Chondrocyte (in vitro differentiated cells): Measurements from ENCODE around the gene OR8S1. TPM values are rescaled to one million over a fixed set of nuclear protein-coding genes. Genes with fewer than 3 reads are reported as not detected.
"Not testable (repeated sequence)": the region's sequence is repeated elsewhere in the genome, so short reads cannot be mapped to it uniquely, and the experiment has no call there.

Experiments
- DNase-seq: peaks from one replicate; pipeline ENCODE4 v3.0.0; 2021; ENCODE audit warnings: mixed read lengths, low spot score
- H3K27ac Mint-ChIP-seq: one replicate; pipeline ENCODE4 v1.8.0; 2021; ENCODE audit warnings: mild to moderate bottlenecking, moderate library complexity, mixed read lengths; ENCODE audit not compliant: unreplicated experiment
- H3K27me3 Mint-ChIP-seq: 2 replicates; pipeline ENCODE4 v1.8.0; 2021; ENCODE audit warnings: low read depth, mixed read lengths
- H3K36me3 Mint-ChIP-seq: 2 replicates; pipeline ENCODE4 v1.8.0; 2021; ENCODE audit warnings: low read depth, mixed read lengths
- H3K4me1 Mint-ChIP-seq: 2 replicates; pipeline ENCODE4 v1.8.0; 2021; ENCODE audit warnings: low read depth, mild to moderate bottlenecking, mixed read lengths
- H3K4me3 Mint-ChIP-seq: one replicate; pipeline ENCODE4 v1.8.0; 2021; ENCODE audit warnings: mild to moderate bottlenecking, moderate library complexity, mixed read lengths; ENCODE audit not compliant: unreplicated experiment
- H3K9me3 Mint-ChIP-seq: 2 replicates; pipeline ENCODE4 v1.8.0; 2021; ENCODE audit warnings: low read depth, mixed read lengths
- total RNA-seq: library from RNA; stranded (reverse); gene quantifications from 3 replicates; pipeline ENCODE4 v1.2.1, GENCODE V29; 2021
- TF ChIP-seq, protein P1 (sequence below): fragments of 200-600 bp; sonication (generic); IDR thresholded peaks from 2 replicates; pipeline ENCODE4 v1.5.0; 2021; ENCODE audit warnings: antibody characterized with exemption, mild to moderate bottlenecking, moderate library complexity

Gene OR8S1
- total RNA-seq, 1 donor from 2014 or later: not detected

GRCh38 chr12:48489012-48489411, 36.4 kb upstream of the OR8S1 start:
- DNase-seq: no peak
- H3K9me3 Mint-ChIP-seq: no peaks in the 10 kb centered on the region

GRCh38 chr12:48489456-48489855, 36.0 kb upstream of the OR8S1 start:
- not testable (repeated sequence) for H3K36me3 Mint-ChIP-seq, H3K4me3 Mint-ChIP-seq, DNase-seq, H3K4me1 Mint-ChIP-seq, H3K27ac Mint-ChIP-seq, H3K9me3 Mint-ChIP-seq
- H3K27me3 Mint-ChIP-seq: peaks cover 16% of the 10 kb centered on the region

More at GRCh38 chr12:48489012-48489411, 36.4 kb upstream of the OR8S1 start:
- H3K4me1 Mint-ChIP-seq: no peaks in the 10 kb centered on the region
- H3K4me3 Mint-ChIP-seq: no peak overlapping the region
- H3K27ac Mint-ChIP-seq: no peak overlapping the region
- TF ChIP-seq, protein P1, sequence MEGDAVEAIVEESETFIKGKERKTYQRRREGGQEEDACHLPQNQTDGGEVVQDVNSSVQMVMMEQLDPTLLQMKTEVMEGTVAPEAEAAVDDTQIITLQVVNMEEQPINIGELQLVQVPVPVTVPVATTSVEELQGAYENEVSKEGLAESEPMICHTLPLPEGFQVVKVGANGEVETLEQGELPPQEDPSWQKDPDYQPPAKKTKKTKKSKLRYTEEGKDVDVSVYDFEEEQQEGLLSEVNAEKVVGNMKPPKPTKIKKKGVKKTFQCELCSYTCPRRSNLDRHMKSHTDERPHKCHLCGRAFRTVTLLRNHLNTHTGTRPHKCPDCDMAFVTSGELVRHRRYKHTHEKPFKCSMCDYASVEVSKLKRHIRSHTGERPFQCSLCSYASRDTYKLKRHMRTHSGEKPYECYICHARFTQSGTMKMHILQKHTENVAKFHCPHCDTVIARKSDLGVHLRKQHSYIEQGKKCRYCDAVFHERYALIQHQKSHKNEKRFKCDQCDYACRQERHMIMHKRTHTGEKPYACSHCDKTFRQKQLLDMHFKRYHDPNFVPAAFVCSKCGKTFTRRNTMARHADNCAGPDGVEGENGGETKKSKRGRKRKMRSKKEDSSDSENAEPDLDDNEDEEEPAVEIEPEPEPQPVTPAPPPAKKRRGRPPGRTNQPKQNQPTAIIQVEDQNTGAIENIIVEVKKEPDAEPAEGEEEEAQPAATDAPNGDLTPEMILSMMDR: no peak
- H3K36me3 Mint-ChIP-seq: no peaks in the 10 kb centered on the region
- peaks cover 16% of the 10 kb centered on the region for H3K27me3 Mint-ChIP-seq

- H3K27me3 Mint-ChIP-seq, H3K27ac Mint-ChIP-seq, H3K9me3 Mint-ChIP-seq, H3K4me1 Mint-ChIP-seq, DNase-seq, H3K36me3 Mint-ChIP-seq, H3K4me3 Mint-ChIP-seq: not testable (repeated sequence)
Measured at GRCh38 chr12:48500281-48500680, 25.2 kb upstream of the OR8S1 start.

DNA sequence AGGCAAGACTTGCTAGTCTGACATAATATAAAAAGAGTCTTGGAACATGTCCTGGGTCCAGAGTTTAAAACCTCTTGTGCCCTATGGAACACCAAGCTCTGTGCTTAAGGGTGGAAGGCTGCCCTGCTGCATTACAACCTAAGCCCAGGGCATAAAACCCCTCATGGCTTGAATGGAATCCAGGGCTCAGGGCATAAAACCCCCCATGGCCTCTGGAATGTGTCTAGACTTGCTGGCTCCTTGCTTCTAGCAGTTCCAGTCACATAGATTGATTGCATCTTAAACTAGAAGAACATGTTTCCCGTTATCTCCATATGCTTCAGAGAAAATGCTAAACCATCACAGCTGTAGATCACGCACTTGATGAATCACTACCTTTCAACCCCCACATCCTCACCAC, 18.6 kb upstream of the OR8S1 start:
- H3K9me3 Mint-ChIP-seq, H3K4me3 Mint-ChIP-seq, DNase-seq, H3K4me1 Mint-ChIP-seq, H3K36me3 Mint-ChIP-seq, H3K27ac Mint-ChIP-seq: not testable (repeated sequence)
- H3K27me3 Mint-ChIP-seq: peaks cover 27% of the 10 kb centered on the region

- Mint-ChIP-seq H3K27me3 (peaks cover 27% of the 10 kb centered on the region), H3K27ac (no peak overlapping the region), H3K9me3 (peaks cover 3% of the 10 kb centered on the region), H3K36me3 (no peaks in the 10 kb centered on the region), H3K4me3 (no peak overlapping the region), H3K4me1 (no peaks in the 10 kb centered on the region)
- no peak for DNase-seq
- TF ChIP-seq, protein P1: no peak
Measured at GRCh38 chr12:48508987-48509386, 16.4 kb upstream of the OR8S1 start.

DNA sequence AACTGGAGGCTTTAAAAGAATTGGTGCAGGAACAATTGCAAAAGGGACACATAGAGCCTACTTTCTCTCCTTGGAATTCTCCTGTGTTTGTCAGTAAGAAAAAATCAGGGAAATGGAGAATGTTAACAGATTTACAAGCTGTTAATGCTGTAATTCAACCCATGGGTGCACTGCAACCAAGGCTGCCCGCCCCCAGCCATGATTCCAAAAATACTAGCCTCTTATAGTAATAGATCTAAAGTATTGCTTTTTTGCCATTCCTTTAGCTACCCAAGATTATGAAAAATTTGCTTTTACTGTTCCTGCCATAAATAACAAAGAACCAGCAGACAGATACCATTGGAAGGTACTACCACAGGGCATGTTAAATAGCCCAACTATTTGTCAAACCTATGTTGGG, 15.3 kb upstream of the OR8S1 start:
- H3K4me1 Mint-ChIP-seq: no peaks in the 10 kb centered on the region
- H3K9me3 Mint-ChIP-seq: no peaks in the 10 kb centered on the region
- TF ChIP-seq, protein P1: no peak
- no peak overlapping the region for H3K27ac Mint-ChIP-seq
- H3K27me3 Mint-ChIP-seq: peaks cover 28% of the 10 kb centered on the region
- no peaks in the 10 kb centered on the region for H3K36me3 Mint-ChIP-seq
- DNase-seq: no peak
- H3K4me3 Mint-ChIP-seq: no peak overlapping the region

- TF ChIP-seq, protein P1: no peak
- H3K4me1 Mint-ChIP-seq: no peaks in the 10 kb centered on the region
- H3K27ac Mint-ChIP-seq: no peak overlapping the region
- H3K4me3 Mint-ChIP-seq: no peak overlapping the region
- peaks cover 13% of the 10 kb centered on the region for H3K27me3 Mint-ChIP-seq
- H3K9me3 Mint-ChIP-seq: no peaks in the 10 kb centered on the region
- H3K36me3 Mint-ChIP-seq: no peaks in the 10 kb centered on the region
- no peak for DNase-seq
Measured at GRCh38 chr12:48512855-48513254, 12.6 kb upstream of the OR8S1 start.
